Activated CD8-positive, alpha-beta memory T cell treated with anti-CD3 and anti-CD28 coated beads, Interleukin-2, amount 50 U/mL, for 24 hours (primary cell): Measurements from ENCODE around the gene ELOVL5.

Source experiments
- DNase-seq: peaks from one replicate; pipeline ENCODE4 v3.0.0-alpha.2; 2020; ENCODE audit errors: extremely low read depth

Gene ELOVL5

GRCh38 chr6:53273370-53273769 lies 75.4 kb downstream of the ELOVL5 start:
- no peak for DNase-seq

GRCh38 chr6:53269827-53270226 lies 78.9 kb downstream of the ELOVL5 start:
- no peak for DNase-seq

GRCh38 chr6:53268858-53269608 lies 79.7 kb downstream of the ELOVL5 start:
- DNase-seq: no peak

- DNase-seq: no peak
Observed at GRCh38 chr6:53266553-53267090, 82.1 kb downstream of the ELOVL5 start.

- DNase-seq: no peak
Observed at GRCh38 chr6:53264915-53265607, 83.7 kb downstream of the ELOVL5 start.

GRCh38 chr6:53264337-53264736 lies 84.4 kb downstream of the ELOVL5 start:
- no peak for DNase-seq

GRCh38 chr6:53263917-53264316 lies 84.8 kb downstream of the ELOVL5 start:
- no peak for DNase-seq

- no peak for DNase-seq
Observed at GRCh38 chr6:53259860-53260580, 88.7 kb downstream of the ELOVL5 start.

- no peak for DNase-seq
Observed at GRCh38 chr6:53258774-53259155, 90.0 kb downstream of the ELOVL5 start.

GRCh38 chr6:53258076-53258773 lies 90.5 kb downstream of the ELOVL5 start:
- DNase-seq: no peak

GRCh38 chr6:53257533-53257932 lies 91.2 kb downstream of the ELOVL5 start:
- no peak for DNase-seq

GRCh38 chr6:53257001-53257400 lies 91.7 kb downstream of the ELOVL5 start:
- DNase-seq: no peak

GRCh38 chr6:53252177-53252692 lies 96.5 kb downstream of the ELOVL5 start:
- DNase-seq: no peak

- DNase-seq: no peak
Observed at GRCh38 chr6:53251033-53251672, 97.6 kb downstream of the ELOVL5 start.

- no peak for DNase-seq
Observed at GRCh38 chr6:53250176-53251032, 98.3 kb downstream of the ELOVL5 start.

GRCh38 chr6:53246924-53247323 lies 101.8 kb downstream of the ELOVL5 start:
- no peak for DNase-seq

- no peak for DNase-seq
Observed at GRCh38 chr6:53244958-53245357, 103.8 kb downstream of the ELOVL5 start.

- DNase-seq: no peak
Observed at GRCh38 chr6:53244399-53244931, 104.3 kb downstream of the ELOVL5 start.

- no peak for DNase-seq
Observed at GRCh38 chr6:53241938-53242337, 106.8 kb downstream of the ELOVL5 start.

GRCh38 chr6:53240761-53241160 lies 108.0 kb downstream of the ELOVL5 start:
- DNase-seq: no peak
